GM12892 (cell line): Measurements from ENCODE around the gene PLEKHM1.
"Not testable (repeated sequence)": the region's sequence is repeated elsewhere in the genome, so short reads cannot be mapped to it uniquely, and the experiment has no call there.

ENCODE experiments used
- POLR2A ChIP-seq: IDR thresholded peaks from 2 replicates; pipeline ENCODE4 v1.6.1; 2011; ENCODE audit warnings: low read depth, low read length, control low read depth
- POLR2AphosphoS5 ChIP-seq: IDR thresholded peaks from 2 replicates; pipeline ENCODE4 v1.6.1; 2011; ENCODE audit warnings: low read depth, low read length, control low read depth
- TAF1 ChIP-seq: IDR thresholded peaks from 2 replicates; pipeline ENCODE4 v1.6.1; 2011; ENCODE audit warnings: low read depth, mild to moderate bottlenecking, control low read depth, low read length, borderline replicate concordance

DNA sequence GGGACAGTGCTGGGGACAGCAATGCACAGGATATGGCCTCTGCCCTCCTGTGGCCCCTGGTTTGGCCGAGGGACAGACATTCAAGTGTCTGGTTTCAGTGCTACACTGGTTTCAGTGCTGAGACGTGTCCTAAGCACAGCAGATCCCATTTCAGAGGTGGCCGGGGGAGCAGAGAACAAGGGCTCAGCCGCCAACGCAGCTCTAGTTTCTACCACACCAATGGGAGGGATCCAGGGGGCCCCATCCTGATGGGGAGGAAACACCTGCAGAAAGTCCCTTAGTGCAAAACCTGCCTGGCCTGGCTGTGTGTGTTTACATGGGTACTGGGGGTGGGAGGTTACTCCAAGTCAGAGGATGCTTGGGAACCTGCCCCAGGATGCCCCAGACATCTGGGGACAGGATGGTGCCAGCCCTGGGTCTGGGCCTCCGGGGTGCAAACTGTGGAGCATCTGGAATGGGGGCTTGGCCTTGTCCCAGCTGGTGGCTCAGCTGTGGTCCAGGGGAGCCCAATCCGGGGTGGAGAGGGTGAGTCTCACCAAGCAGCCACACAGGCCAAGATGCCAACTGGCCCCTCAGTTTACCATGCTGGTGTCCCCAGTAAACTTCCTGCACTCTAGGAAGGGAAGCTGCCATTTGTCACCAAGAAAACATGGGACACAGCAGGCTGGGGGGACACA is 49.5 kb downstream of the PLEKHM1 start:
- TF ChIP-seq TAF1, POLR2A, POLR2AphosphoS5: not testable (repeated sequence)
